K562 (cell line): ENCODE results near the gene ALG8. TPM values are rescaled to one million over a fixed set of nuclear protein-coding genes. Genes with fewer than 3 reads are reported as not detected.

Experiments
- BRCA1 ChIP-seq, 2 experiments: fragments of 450-650 bp in 1 of 2; sonication (generic) in 1 of 2; formaldehyde crosslinking in 1 of 2; IDR thresholded peaks; 2 replicates each; pipeline versions ENCODE4 v1.5.0 to v1.6.1; 2017 to 2020; ENCODE audit warnings: mild to moderate bottlenecking in 1 of 2, missing genetic modification reagents in 1 of 2
- ETV1 ChIP-seq: fragments of 450-650 bp; conservative IDR thresholded peaks from 2 replicates; pipeline ENCODE4 v1.6.1; 2016; ENCODE audit warnings: missing genetic modification characterization, control low read depth, low read depth, missing compliant biosample characterization
- KAT2B ChIP-seq: IDR thresholded peaks from one replicate; pipeline ENCODE4 v1.6.1; 2012; ENCODE audit warnings: low read depth, mild to moderate bottlenecking, control low read depth, inconsistent platforms, low read length, moderate library complexity
- MED1 ChIP-seq: sonication (generic); formaldehyde crosslinking; IDR thresholded peaks from 2 replicates; pipeline ENCODE4 v1.8.1; 2023; ENCODE audit warnings: missing genetic modification reagents, borderline replicate concordance
- PML ChIP-seq: IDR thresholded peaks from 2 replicates; pipeline ENCODE4 v1.6.1; 2012; ENCODE audit warnings: low read length, inconsistent platforms
- POLR2A ChIP-seq: fragments of 450-650 bp; conservative IDR thresholded peaks from 2 replicates; pipeline ENCODE4 v1.6.1; 2016
- RCOR1 ChIP-seq, 2 experiments: IDR thresholded peaks; 2 replicates each; pipeline ENCODE4 v1.6.1; 2012; ENCODE audit warnings: low read depth in 2 of 2, low read length in 2 of 2, borderline replicate concordance in 1 of 2, improper control_type of control experiment in 1 of 2
- SREBF2 ChIP-seq: sonication (generic); formaldehyde crosslinking; IDR thresholded peaks from 2 replicates; pipeline ENCODE4 v1.4.0; 2020; ENCODE audit warnings: mild to moderate bottlenecking, missing genetic modification reagents
- ZNF324 ChIP-seq: fragments of 250-450 bp; sonication (Bioruptor Pico); IDR thresholded peaks from 2 replicates; pipeline ENCODE4 v1.4.0; 2020; ENCODE audit warnings: mild to moderate bottlenecking
- polyA plus RNA-seq, 8 experiments: library from polyadenylated mRNA; depleted of rRNA in 4 of 8; stranded (reverse) in 5 of 8; unstranded in 3 of 8; fragments of >200 nt; fragmentation: Nextera tagmentation in 2 of 8; fragmentation: Illumina TruSeq in 1 of 8; extraction: Ambion mirVana in 2 of 8; extraction: Trizol in 1 of 8; gene quantifications; 2 replicates each; pipeline versions ENCODE4 v1.2.1 to v1.2.3, GENCODE V29; 2011 to 2014; ENCODE audit warnings: inconsistent platforms in 1 of 8, missing spikeins in 1 of 8
- total RNA-seq, 7 experiments: library from RNA; depleted of rRNA in 6 of 7; stranded (reverse); fragments of >200 nt in 6 of 7; fragmentation: Illumina TruSeq in 2 of 7; extraction: Trizol in 2 of 7; gene quantifications; 2 replicates each; pipeline versions ENCODE4 v1.2.1 to v1.2.3, GENCODE V29; 2011 to 2021; ENCODE audit warnings: low replicate concordance in 1 of 7
- TF ChIP-seq, protein P1 (sequence below): fragments of 450-650 bp; IDR thresholded peaks from 2 replicates; pipeline ENCODE4 v1.6.1; 2016
- TF ChIP-seq, protein P2 (sequence below): fragments of 250-450 bp; sonication (Bioruptor Pico); IDR thresholded peaks from 2 replicates; pipeline ENCODE4 v1.6.1; 2021; ENCODE audit warnings: mild to moderate bottlenecking
- TF ChIP-seq, protein P3 (sequence below), 3 experiments: fragments of 200-800 bp in 1 of 3; sonication (Bioruptor generic) in 1 of 3; sonication (generic) in 1 of 3; formaldehyde crosslinking in 1 of 3; IDR thresholded peaks; 2 replicates each; pipeline versions ENCODE4 v1.6.1 to v1.8.0; 2016 to 2022; ENCODE audit warnings: mild to moderate bottlenecking in 2 of 3, missing compliant biosample characterization in 2 of 3, missing genetic modification characterization in 2 of 3, missing genetic modification reagents in 1 of 3
- TF ChIP-seq, protein P4 (sequence below): fragments of 450-650 bp; IDR thresholded peaks from 2 replicates; pipeline ENCODE4 v1.6.1; 2017; ENCODE audit warnings: antibody characterized with exemption, mild to moderate bottlenecking

The ALG8 gene
- total and polyA plus RNA-seq, 9 of the 15 experiments (the other 6 are each of a cell fraction or from before 2014, with no cell fraction given), result 59.3 to 189 (median 106) TPM

DNA sequence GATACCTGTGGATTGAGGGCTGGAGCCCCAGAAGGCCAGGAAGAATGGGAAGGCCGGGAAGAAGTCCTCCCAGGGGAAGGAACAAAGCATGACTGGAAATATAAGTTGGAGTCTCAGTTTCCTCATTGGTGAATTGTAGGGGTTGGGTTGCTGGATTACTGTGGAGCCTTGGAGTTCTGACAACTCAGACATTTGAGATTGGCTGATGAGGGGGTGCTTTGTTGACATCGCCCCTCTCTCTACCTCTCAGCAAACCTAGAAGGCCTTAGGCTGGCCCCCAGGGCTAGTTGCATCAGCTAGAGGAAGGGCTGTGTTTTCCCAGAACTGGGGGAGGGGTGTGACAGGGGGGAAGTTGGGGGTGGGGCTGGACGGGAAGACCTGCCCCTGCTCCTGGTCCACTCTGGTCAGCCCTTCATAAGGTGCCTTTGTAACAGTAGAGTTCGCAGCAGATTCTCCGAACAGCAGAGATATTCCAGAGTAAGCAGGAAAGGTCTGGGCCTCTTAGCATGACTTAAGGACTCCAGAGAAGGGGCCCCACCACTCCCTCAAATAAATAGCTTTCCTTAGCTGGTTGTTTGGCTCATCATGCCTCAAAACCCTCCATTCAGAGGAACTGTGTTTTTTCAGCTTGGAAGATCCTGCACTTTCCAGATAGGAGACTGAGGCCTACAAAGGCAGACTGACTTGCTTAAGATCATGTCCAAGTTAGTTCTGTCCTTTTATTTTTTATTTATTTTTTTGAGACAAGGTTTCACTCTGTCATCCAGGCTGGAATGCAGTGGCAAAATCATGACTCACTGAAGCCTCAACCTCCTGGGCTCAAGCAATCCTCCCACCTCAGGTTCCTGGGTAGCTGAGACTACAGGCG lies 88.2 kb downstream of the ALG8 start (continued):
- TF ChIP-seq KAT2B (no peak), RCOR1 (IDR thresholded peaks at IDR 0.05; ENCODE audit: borderline replicate concordance in 1 of 2, low read depth in 2 of 2, low read length in 2 of 2) (peak in 1 of 2 experiments; percentile 51; a peak in 2 of 4 replicates), BRCA1 (IDR thresholded peaks at IDR 0.05) (no peak), BRCA1 (CRISPR knock-in tag; IDR thresholded peaks at IDR 0.05) (no peak), ZNF324 (CRISPR knock-in tag) (peak; percentile 47; the same call in 1 of the 2 replicates), PML (no peak; the same call in 1 of the 2 replicates), ETV1 (tag) (0 out of 2 replicates have a peak, but pooled peaks have one; percentile 3), MED1 (CRISPR knock-in tag) (no peak), POLR2A (peak; percentile 66), SREBF2 (no peak)
- TF ChIP-seq, protein P1, sequence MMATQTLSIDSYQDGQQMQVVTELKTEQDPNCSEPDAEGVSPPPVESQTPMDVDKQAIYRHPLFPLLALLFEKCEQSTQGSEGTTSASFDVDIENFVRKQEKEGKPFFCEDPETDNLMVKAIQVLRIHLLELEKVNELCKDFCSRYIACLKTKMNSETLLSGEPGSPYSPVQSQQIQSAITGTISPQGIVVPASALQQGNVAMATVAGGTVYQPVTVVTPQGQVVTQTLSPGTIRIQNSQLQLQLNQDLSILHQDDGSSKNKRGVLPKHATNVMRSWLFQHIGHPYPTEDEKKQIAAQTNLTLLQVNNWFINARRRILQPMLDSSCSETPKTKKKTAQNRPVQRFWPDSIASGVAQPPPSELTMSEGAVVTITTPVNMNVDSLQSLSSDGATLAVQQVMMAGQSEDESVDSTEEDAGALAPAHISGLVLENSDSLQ, result no peak
- TF ChIP-seq, protein P2, sequence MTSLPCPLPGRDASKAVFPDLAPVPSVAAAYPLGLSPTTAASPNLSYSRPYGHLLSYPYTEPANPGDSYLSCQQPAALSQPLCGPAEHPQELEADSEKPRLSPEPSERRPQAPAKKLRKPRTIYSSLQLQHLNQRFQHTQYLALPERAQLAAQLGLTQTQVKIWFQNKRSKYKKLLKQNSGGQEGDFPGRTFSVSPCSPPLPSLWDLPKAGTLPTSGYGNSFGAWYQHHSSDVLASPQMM (CRISPR knock-in tag), result no peak
- TF ChIP-seq, protein P3, sequence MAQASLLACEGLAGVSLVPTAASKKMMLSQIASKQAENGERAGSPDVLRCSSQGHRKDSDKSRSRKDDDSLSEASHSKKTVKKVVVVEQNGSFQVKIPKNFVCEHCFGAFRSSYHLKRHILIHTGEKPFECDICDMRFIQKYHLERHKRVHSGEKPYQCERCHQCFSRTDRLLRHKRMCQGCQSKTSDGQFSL (CRISPR knock-in tag; IDR thresholded peaks at IDR 0.05), result no peak
- TF ChIP-seq, protein P3 (tag; IDR thresholded peaks at IDR 0.05), result peak in 1 of 2 experiments; percentile 70; a peak in 1 of 4 replicates
- TF ChIP-seq, protein P4, sequence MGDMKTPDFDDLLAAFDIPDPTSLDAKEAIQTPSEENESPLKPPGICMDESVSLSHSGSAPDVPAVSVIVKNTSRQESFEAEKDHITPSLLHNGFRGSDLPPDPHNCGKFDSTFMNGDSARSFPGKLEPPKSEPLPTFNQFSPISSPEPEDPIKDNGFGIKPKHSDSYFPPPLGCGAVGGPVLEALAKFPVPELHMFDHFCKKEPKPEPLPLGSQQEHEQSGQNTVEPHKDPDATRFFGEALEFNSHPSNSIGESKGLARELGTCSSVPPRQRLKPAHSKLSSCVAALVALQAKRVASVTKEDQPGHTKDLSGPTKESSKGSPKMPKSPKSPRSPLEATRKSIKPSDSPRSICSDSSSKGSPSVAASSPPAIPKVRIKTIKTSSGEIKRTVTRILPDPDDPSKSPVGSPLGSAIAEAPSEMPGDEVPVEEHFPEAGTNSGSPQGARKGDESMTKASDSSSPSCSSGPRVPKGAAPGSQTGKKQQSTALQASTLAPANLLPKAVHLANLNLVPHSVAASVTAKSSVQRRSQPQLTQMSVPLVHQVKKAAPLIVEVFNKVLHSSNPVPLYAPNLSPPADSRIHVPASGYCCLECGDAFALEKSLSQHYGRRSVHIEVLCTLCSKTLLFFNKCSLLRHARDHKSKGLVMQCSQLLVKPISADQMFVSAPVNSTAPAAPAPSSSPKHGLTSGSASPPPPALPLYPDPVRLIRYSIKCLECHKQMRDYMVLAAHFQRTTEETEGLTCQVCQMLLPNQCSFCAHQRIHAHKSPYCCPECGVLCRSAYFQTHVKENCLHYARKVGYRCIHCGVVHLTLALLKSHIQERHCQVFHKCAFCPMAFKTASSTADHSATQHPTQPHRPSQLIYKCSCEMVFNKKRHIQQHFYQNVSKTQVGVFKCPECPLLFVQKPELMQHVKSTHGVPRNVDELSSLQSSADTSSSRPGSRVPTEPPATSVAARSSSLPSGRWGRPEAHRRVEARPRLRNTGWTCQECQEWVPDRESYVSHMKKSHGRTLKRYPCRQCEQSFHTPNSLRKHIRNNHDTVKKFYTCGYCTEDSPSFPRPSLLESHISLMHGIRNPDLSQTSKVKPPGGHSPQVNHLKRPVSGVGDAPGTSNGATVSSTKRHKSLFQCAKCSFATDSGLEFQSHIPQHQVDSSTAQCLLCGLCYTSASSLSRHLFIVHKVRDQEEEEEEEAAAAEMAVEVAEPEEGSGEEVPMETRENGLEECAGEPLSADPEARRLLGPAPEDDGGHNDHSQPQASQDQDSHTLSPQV, result peak; percentile 92
